Fibroblast of villous mesenchyme (primary cell): ENCODE measurements around the gene PCSK6. TPM values are rescaled to one million over a fixed set of nuclear protein-coding genes. Genes with fewer than 3 reads are reported as not detected.

ENCODE experiments used
- DNase-seq: peaks from one replicate; pipeline ENCODE4 v3.0.0-alpha.2; 2010; ENCODE audit warnings: low read depth
- H3K4me3 ChIP-seq: 2 replicates; pipeline ENCODE4 v1.5.1; 2011; ENCODE audit warnings: low read depth, mild to moderate bottlenecking, low read length
- CTCF ChIP-seq: IDR thresholded peaks from 2 replicates; pipeline ENCODE4 v1.5.1; 2012; ENCODE audit warnings: low read depth, mild to moderate bottlenecking, low read length; ENCODE audit not compliant: insufficient read depth
- total RNA-seq: library from RNA; depleted of rRNA; stranded (reverse); fragments of >200 nt; gene quantifications from 2 replicates; pipeline ENCODE4 v1.2.3, GENCODE V29; 2012

The PCSK6 gene
- total RNA-seq, 1 donor: 10.4 TPM

- no peak overlapping the region for H3K4me3 ChIP-seq
- TF ChIP-seq CTCF: no peak
- DNase-seq: no peak
Measured at GRCh38 chr15:101495334-101496197, 6.1 kb upstream of the PCSK6 start.

- H3K4me3 ChIP-seq: no peak overlapping the region
- DNase-seq: no peak
- no peak for TF ChIP-seq CTCF
Measured at GRCh38 chr15:101494251-101494796, 4.8 kb upstream of the PCSK6 start.

- no peak overlapping the region for H3K4me3 ChIP-seq
- no peak for DNase-seq
Measured at GRCh38 chr15:101492766-101493692, 3.5 kb upstream of the PCSK6 start.

GRCh38 chr15:101491734-101492640, 2.5 kb upstream of the PCSK6 start:
- TF ChIP-seq CTCF: no peak
- H3K4me3 ChIP-seq: no peak overlapping the region
- no peak for DNase-seq

More at GRCh38 chr15:101492766-101493692, 3.5 kb upstream of the PCSK6 start:
- TF ChIP-seq CTCF: no peak

GRCh38 chr15:101490922-101491733, 1.6 kb upstream of the PCSK6 start:
- no peak for TF ChIP-seq CTCF
- H3K4me3 ChIP-seq: no peak overlapping the region
- DNase-seq: no peak
